Ovary (tissue), 3 donors: ENCODE measurements around the gene TSPAN31.

ENCODE experiments used
- CTCF ChIP-seq, 3 donors: fragments of 450-650 bp in 2 of 3; fragments of 200-600 bp in 1 of 3; IDR thresholded peaks; one replicate each; pipeline versions ENCODE4 v1.5.1 to v1.8.0; 2016 to 2022; ENCODE audit warnings: antibody characterized with exemption in 3 of 3, mild to moderate bottlenecking in 1 of 3
- EP300 ChIP-seq: sonication (generic); formaldehyde crosslinking; IDR thresholded peaks from one replicate; pipeline ENCODE4 v1.6.1; 2017; ENCODE audit warnings: antibody characterized with exemption
- donor health status: DM: no; HTN: no; CAD: no.

DNA sequence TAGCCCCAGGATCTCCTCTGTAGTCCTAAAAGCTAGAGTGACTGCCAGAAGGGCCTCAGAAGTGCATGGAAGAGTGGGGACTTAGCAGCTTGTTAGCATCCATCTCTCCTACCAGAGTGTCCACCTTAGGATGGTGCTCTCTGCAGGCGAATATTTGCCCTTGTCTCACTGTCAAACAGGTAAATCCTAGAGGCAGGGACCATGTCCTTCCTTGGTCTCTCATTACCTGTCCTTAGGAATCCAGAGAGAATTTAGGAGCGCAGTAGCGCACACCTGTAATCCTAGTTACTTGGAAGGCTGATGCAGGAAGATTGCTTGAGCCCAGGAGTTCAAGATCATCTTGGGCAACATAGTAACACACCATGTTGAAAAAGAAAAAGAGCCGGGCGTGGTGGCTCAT lies 27.7 kb upstream of the TSPAN31 start:
- TF ChIP-seq CTCF (IDR thresholded peaks at IDR 0.05) (no peak), EP300 (no peak)
